ENCODE data around the gene ZNF397. TPM values are rescaled to one million over a fixed set of nuclear protein-coding genes. Genes with fewer than 3 reads are reported as not detected.
"Not testable (repeated sequence)": the region's sequence is repeated elsewhere in the genome, so short reads cannot be mapped to it uniquely, and the experiment has no call there.

Gene ZNF397
- 10.1 and 11.5 TPM in 2 replicates for total RNA-seq (2014; rRNA removed; shearing (Covaris generic))

DNA sequence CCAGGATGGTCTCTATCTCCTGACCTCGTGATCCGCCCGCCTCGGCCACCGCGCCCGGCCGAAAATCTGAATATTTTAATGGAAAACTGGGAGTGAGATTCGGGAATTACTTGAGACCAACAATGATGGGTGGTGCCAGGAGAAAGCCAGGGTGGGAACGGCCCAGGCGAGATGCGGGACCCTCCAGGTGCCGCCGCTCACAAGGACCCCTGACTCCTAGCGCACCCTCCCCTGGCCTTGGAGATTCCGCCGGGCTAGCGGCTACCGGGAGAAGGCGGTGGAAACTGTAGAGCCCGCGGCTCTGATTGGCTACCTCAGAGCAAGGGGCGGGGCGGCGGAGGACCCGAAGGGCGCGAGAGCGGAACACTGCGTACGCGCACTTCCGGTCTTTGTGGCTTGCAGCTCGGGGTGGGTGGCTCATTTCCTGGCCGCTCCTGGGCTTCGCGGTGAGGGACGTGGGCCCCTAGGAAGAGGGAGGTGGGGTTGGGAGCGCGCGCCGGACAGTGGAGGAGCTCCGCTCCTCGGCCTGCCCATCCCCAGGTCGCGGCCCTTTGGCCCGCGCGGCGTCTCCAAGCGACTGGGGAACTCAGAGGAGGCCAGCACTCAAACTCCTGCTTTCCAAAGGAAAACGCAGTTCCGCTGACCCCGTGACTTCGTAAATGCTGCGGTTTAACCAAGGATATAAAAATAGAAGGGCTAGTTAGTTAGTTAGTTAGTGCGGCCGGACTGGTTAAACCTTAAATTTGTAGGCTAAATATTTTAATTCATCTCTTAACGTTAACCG lies at the start of gene ZNF397:
Gene ZNF397, plus strand, starts transcription at position 371 of the 784 bp plus-strand sequence. CDS start 1,437 bp downstream, outside the sequence.
- DNase-seq (ENCODE audit: low spot score) = peak; percentile 97

DNA sequence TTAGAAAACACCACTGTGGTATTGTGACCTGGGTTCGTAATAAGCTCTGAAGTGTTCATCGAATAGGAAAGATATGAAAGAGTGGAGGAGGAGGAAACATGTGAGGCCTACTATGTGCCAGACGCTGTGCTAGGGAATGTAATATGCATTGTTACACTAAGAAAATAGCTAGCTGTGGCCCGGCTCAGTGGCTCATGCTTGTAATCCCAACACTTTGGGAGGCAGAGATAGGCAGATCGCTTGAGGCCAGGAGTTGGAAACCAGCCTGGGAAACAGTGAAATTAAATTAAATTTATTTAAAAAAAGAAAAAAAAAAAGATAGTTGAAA lies 49.2 kb upstream of the ZNF397 start:
- DNase-seq (ENCODE audit: low spot score) = no peak

DNA sequence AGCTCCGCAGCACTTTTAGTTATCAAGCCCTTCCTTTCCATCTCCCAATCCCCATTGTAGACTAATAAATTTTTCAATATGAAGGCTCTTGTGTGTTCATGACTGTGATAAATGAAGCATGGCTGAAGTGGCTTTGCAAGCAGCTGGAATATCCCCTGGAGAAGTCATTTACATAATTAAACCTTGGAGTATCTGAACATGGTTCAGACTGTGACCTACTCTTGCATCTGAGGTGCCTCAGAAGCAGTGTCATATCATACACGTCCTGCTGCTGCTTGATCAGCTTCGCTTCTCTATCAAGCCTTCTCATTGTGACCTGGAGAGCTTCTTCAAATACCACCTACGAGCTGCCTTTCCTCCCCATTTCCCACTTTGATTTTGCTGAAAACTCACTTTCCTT lies 48.4 kb upstream of the ZNF397 start:
- DNase-seq (ENCODE audit: low spot score) = no peak

DNA sequence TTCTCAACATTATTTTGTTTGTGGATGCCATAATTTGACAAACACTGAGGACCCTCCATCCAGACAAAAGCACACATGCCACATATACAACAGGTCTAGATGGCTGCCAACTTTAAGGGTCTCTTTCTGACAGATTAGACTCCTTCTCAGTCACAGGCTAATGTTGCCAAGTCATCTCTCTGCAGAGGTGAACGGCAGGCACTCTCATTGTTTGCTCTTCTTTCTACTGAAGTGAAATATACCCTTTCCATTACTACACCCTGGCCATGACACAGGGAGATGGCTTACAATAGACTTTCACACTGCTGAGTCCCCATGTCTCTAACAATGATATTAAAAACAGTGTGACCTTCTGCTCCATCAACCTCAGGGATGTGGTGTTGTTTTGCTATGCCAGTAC lies 47.5 kb upstream of the ZNF397 start:
- DNase-seq (ENCODE audit: low spot score) = no peak

DNA sequence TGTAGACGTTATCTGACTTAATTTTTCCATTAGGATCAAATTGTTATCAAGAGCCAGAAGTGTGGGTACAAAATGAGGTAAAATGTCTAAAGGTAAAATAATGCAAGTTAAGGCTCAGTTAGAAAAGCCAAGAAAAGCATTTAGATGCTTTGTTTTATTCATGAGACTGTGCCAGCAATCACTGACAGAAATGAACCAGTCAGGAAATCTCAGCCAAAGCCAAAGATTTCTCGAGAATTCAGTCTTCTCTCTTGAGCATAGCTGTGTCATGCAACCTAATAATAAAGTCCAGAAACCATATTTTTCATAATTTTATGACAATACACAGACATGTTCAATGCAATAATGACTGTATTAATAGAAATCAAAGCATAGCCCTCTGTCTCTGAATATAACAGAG lies 43.5 kb upstream of the ZNF397 start:
- DNase-seq (ENCODE audit: low spot score) = no peak

DNA sequence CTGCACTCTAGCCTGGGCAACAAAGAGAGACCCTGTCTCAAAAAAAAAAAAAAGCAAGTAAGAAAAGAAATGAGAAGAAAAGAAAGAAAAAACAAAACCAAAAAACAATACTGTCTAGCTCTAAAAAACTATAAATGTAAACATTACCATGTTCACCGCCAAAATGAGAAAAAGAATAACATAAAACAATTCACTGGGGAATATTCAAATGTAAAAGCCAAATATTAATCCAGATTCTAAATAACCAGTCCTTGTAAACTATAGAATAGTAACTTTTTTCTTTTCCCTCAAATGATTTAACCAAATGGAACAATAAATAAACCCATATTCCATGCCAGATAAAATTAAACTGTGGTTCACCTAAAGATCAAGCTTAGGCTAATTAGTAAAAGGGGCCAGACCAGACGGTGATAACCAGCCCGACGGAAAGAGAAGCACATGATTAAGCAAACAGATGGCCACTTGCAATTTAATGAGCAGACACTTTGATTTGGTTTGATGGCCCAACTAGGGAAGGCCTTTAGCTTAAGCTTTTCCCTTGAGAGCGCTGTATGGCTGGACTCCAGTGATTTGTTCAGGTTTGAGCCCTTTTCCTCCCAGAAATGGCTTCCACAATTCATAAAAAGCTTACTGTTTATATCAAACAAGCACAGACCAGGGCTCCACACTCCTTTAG lies 39.4 kb upstream of the ZNF397 start:
- DNase-seq (ENCODE audit: low spot score) = no peak

DNA sequence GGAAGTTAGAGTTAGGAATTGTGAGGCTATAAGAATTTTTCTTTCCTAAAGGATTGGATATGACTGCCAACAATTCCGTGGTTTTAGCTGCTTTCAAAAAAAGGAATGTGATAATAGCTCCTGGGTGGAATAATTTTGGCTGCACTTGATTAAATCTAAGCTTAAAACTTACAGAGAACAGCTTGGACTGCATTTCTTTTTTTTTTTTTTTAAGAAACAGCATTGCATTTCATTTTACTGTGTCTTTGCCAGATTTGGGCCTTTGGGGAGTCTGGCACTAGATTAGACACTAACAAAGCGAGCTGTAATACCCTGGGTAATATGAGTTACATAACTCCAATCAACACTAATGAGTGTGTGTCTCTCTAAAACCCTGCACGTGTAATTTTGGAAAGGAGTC lies 37.8 kb upstream of the ZNF397 start:
- no peak for DNase-seq (ENCODE audit: low spot score)

DNA sequence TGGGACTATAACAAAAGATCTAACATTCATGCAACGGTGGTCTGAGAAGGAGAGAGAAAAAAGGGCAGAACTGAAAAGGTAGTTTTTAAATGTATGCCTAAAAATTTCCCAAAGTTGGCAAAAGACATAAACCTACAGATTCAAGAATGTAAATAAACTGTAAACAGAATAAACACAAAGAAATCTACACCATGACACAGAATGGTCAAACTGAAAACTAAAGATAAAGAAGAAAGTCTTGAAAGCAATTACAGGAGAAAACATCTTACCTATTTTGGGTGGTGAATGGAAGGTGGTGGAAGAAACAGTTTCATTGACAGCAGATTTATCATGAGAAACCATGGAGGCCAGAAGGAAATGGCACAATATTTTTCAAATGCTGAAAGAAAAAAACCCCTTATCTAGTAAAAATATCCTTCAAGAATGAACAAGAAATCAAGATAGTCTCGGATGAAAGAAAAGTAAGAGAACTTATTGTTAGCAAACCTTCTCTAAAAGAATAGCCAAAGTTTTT lies 35.6 kb upstream of the ZNF397 start:
- DNase-seq (ENCODE audit: low spot score) = no peak

DNA sequence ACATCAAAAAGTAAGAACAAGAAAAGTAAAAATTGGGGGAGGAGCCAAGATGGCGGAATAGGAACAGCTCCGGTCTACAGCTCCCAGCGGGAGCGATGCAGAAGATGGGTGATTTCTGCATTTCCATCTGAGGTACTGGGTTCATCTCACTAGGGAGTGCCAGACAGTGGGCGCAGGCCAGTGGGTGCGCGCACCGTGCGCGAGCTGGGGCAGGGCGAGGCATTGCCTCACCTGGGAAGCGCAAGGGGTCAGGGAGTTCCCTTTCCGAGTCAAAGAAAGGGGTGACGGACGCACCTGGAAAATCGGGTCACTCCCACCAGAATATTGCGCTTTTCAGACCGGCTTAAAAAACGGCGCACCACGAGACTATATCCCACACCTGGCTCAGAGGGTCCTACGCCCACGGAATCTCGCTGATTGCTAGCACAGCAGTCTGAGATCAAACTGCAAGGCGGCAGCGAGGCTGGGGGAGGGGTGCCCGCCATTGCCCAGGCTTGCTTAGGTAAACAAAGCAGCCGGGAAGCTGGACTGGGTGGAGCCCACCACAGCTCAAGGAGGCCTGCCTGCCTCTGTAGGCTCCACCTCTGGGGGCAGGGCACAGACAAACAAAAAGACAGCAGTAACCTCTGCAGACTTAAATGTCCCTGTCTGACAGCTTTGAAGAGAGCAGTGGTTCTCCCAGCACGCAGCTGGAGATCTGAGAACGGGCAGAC lies 34.9 kb upstream of the ZNF397 start:
- DNase-seq (ENCODE audit: low spot score) = not testable (repeated sequence)

DNA sequence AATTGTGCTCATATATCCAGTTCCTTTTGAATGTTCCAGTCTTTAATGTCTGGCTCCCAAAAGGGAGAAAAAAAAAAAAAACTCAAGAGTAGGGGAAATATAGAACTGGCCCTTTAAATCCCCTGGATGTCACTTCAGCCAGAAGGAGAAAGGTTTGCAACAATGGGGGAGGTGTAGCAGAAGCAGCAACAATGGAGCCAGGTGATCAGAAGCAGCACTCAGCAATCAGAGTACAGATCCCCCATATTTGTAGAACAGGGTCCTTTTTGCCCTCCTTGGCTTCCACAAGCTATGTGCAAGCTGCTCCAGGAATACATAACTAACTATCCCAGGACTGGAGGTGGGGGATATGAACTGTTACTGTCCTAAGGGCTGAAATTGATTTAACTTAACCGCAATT lies 25.8 kb upstream of the ZNF397 start:
- DNase-seq (ENCODE audit: low spot score) = no peak

DNA sequence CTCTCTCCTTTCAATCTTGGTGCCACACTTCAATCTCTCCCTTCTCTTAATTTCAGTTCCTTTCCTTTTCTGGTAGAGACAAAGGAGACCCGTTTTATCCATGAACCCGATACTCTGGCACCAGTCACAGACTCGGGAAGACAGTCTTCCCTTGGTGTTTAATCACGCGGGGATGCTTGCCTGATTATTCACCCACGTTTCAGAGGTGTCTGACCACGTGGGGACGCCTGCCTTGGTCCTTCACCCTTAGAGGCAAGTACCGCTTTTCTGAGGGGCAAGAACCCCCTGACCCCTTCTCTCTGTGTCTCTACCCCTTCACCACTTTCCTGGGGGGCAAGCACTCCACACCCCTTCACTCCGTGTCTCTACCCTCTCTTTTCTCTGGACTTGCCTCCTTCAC lies 24.2 kb upstream of the ZNF397 start:
- DNase-seq (ENCODE audit: low spot score) = not testable (repeated sequence)

DNA sequence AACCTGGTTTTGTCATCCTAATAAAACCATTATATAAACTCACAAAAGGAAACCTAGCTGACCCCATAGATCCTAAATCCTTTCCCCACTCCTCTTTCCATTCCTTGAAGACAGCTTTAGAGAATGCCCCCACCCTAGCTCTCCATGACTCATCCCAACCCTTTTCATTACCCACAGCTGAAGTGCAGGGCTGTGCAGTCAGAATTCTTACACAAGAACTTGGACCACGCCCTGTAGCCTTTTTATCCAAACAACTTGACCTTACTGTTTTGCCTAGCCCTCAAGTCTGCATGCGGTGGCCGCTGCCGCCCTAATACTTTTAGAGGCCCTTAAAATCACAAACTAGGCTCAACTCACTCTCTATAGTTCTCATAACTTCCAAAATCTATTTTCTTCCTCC lies 21.5 kb upstream of the ZNF397 start:
- DNase-seq (ENCODE audit: low spot score) = peak; percentile 23

DNA sequence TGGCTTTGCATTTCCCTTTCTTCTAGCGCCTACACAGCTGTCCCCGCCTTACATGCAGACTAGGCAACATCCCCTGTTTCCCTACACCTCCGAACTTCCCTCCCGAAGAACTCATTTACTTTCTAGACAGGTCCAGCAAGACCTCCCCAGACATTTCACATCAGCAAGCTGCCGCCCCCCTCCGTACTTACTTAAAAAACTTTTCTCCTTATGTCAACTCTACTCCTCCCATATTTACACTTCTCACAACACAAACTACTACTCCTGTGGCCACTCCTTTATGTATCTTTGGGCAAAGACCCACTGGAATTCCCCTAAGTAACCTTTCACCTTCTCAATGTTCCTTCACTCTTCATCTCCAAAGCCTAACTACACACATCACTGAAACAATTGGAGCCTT lies 20.4 kb upstream of the ZNF397 start:
- DNase-seq (ENCODE audit: low spot score) = no peak

DNA sequence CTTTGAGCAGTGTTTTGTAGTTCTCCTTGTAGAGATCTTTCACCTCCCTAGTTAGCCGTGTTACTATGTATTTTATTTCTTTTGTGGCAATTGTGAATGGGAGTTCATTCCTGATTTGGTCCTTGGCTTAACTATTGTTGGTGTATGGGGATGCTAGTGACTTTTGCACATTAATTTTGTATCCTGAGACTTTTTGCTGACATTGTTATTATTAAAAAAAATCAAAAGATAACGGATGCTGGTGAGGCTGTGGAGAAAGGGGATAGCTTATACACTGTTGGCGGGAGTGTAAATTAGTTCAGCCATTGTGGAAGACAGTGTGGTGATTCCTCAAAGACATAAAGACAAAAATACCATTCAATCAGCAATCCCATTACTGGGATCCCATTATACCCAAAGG lies 17.0 kb upstream of the ZNF397 start:
- no peak for DNase-seq (ENCODE audit: low spot score)

DNA sequence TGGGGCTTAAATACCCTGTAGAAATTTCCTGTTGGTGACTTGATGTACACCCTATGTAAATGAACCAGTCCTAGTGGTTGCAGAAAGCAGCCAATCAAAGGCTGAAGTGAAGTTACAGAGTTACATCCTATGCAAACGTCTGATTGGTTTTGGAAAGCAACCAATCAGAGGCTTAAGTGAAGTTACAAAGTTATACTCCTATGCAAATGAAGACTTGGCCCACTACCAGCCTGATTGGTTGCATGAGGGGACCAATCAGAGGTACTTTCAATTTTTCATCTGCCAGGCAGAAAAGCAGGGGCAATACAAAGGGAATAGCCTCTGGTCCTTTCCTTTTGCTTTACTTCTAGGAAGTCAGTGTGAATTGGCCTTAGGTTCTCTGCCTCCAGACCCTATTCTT lies 13.6 kb upstream of the ZNF397 start:
- no peak for DNase-seq (ENCODE audit: low spot score)

DNA sequence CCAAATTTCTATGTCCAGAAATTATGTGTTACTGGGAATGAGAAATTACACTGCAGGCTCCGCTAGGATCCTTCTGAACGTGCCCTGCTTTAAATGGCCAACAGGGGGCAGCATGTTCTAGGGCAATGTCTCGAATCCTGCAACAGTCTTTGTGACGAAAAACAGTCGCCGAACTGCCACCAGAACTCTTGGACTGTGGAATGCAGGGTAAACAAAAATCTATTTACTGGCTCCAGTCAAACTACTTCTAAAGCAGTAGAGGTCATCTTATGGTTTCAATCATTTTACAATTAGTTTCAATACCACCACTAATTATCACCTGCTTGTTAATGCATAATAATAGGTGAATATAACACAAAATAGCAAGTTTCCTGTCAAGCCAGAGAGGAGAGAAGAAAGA lies 9.8 kb upstream of the ZNF397 start:
- DNase-seq (ENCODE audit: low spot score) = peak; percentile 79

DNA sequence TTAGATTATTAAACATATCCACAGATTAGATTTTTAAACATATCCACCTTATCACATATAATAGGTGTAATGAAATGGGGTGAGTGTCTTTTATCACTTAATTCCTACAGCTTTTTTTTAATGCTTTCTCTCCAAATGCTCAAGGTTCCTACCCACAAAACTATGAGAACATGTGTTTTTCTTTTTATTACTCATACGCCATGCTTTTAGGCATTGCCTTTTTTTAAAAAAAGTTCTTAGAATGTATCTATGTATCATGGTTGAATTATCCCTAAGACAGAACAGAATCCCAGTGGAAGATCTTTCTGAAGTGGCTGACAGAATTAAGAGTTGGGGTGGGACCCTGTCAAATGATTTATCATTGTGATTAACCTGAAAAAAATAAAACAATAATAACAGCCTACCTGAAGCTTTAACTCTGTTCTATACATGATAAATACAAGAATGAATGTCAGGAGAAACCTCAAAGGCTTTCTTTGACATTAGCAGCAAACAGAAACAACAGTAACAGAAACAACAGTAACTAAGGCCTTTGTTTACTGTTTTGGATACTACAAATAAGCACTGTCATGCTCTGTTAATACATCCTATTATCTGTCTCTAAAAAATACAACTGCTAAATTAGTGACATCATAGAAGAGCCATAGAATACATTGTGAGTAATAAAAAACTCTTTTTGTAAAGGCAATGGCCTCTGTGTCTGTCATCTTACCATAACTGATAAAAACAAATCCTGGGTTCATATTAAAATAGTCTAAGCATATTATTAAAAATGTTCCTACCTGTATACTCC lies 4.1 kb upstream of the ZNF397 start:
- DNase-seq (ENCODE audit: low spot score) = no peak

DNA sequence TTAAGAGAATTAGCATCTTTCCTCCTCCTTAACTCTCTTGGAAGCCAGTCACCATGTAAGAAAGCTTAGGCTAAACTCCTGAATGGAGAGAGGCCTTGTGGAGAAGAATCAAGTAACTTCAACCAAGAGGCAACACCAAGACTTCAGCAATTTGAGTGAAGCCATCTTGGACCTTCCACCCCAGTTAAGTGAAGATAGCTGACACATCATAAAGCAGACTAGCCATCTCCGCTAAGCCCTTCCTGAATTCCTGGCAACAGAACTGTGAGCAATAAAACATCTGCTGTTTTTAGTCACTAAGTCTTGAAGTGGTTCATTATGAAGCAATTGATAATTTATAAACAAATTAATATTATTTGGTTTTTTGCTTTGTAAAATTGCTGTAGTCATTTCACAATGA lies 1.5 kb upstream of the ZNF397 start:
- DNase-seq (ENCODE audit: low spot score) = no peak

DNA sequence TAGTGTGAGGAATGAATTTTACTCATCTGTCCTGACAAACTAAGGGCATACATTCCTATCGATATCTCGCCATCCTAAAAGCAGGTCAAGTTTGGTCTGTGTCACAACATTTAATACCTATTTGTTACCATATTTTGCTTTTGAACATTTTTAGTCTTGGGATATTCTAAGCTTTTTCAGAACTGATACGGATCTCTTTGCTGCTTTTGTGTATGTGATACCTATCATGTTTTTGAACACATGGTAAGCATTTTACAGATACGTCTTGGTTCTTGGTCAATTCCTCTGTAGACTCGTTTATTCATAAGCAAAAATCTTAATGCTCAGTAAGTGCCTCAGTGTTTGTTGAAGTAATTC lies 592 bp downstream of the ZNF397 start:
- no peak for DNase-seq (ENCODE audit: low spot score)

DNA sequence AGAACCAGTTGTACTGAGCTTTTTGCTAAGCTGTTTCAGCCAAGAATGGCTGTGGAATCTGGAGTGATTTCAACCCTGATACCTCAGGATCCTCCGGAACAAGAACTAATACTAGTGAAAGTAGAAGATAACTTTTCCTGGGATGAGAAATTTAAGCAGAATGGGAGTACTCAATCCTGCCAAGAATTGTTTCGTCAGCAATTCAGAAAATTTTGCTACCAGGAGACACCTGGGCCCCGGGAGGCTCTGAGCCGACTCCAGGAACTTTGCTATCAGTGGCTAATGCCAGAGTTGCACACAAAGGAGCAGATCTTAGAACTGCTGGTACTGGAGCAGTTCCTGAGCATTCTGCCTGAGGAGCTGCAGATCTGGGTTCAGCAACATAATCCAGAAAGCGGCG lies 1.6 kb downstream of the ZNF397 start:
- DNase-seq (ENCODE audit: low spot score) = no peak

DNA sequence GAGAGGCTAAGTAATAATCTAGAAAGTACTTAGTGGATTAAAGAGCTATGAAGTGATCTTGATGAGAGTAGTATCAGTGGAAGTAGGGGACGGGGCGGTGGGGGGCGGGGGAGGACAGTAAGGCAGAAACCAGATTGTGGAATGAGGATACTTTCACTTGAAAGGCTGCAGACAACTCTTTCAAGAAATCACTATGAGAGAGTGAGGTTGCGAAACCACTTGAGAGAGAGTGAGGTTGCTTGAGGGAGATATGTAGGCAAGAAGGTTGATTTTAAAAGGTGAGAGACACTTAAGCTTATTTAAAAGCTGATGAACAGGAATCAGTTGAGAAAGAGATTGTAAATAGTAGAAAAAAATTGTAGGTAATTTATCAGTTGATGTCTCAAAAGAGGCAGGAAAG lies 3.8 kb downstream of the ZNF397 start:
- no peak for DNase-seq (ENCODE audit: low spot score)

DNA sequence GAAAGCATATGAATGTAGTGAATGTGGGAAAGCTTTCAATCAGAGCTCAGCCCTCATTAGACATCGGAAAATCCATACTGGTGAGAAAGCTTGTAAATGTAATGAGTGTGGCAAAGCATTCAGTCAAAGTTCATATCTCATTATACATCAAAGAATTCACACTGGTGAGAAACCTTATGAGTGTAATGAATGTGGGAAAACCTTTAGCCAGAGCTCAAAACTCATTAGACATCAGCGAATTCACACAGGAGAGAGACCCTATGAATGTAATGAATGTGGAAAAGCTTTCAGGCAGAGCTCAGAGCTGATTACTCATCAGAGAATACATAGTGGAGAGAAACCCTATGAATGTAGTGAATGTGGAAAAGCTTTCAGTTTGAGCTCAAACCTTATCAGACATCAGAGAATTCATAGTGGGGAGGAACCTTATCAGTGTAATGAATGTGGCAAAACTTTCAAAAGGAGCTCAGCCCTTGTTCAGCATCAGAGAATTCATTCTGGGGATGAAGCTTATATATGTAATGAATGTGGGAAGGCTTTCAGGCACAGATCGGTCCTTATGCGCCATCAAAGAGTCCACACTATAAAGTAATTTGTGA lies 5.0 kb downstream of the ZNF397 start:
- no peak for DNase-seq (ENCODE audit: low spot score)

Measured in A172 (cell line).